ENCODE measurements around the gene FAM171A1.
"Not testable (repeated sequence)": the region's sequence is repeated elsewhere in the genome, so short reads cannot be mapped to it uniquely, and the experiment has no call there.

FAM171A1 gene

DNA sequence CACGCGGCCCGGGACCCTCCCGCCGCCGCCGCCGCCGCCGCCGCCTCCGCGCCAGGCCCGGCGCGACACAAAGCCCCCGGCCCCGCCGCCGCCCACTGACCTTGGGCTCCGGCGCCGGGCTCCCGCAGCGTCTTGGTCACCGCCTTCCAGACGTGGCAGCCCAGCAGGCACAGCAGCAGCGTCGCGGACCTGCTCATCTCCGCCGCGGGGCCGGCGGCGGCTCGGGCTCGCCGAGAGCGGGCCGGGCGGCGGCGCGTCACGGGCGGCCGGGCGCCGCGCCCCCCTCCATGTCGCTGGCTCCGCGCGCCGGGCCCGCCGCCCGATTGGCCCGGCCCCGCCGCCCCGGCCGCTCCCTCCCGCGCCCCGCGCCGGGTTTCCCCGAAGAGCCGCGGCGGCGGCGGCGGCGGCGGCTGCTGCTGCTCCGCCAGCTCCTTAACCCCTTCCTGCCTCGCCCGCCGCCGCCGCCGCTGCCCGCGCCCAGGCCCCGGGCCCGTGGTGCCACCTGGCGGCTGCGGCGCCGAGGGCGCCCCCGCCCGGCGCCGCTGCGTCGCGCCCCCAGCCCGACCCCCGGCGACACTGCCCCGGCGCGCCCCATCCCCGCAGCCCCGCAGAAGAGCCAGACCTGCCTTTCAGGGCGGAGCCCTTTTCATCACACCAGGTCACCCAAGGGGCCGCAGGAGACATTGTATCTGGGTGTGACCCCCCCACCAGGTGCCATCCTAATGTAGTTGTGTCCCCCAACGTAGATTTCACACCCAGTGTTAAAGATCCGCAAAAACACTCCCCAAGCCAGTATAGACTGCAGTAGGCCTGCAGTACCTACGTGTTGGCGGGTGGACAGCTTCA lies at the start of gene FAM171A1:
Gene FAM171A1, minus strand, starts transcription at position 434 of the 846 bp plus-strand sequence. Its CDS starts 237 bp downstream, at position 197.
- peak; percentile 26 to 38 for DNase-seq (ENCODE audit: low read depth in 1 of 2, low spot score in 1 of 2)

DNA sequence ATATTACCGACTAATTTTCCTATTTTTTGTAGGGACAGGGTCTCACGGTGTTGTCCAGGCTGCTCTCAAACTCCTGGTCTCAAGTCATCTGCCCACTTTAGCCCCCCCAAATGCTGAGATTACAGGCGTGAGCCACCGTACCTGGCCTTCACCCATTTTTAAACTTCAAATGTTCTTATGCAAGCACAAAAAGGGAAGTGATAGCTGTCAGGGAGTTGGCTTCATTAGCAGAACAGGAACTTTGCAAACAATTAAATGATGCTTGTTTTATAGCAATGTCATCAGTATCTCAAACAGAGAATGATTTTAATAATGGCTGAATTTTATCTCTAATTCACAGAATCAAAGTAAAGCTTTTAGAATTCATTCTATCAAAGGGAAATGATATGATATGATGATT lies 49.8 kb upstream of the FAM171A1 start:
- no peak for DNase-seq (ENCODE audit: low read depth in 1 of 2, low spot score in 1 of 2)

DNA sequence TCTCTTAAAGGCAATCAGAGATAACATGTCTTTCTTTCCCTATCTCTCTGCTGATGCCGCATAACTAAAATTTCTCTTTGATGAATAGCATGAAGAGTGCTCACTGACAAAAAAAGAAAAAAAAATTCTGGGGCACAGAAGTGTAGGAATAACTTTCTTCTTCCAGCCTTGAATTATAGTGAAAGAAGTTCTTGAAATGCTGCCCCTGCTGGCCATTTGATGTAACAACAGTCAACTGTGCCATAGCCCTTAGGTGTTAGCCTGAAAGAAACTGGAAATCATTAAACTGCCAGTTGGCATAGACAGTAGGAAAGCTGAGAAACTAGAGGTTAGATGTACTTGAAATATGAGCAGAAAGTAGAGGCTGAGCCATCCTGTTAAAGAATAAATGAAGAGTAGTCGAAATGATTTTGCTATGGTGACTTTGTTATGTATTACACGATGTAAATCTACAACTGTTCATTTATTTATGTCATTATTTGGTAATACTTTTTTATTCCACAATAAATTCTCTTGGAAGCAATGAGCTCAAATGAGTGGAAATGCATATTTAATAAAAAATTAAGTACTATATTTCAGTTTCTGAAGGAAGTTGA lies 48.3 kb upstream of the FAM171A1 start:
- peak in 1 of 2 donors; percentile 20 for DNase-seq (ENCODE audit: low read depth in 1 of 2, low spot score in 1 of 2)

DNA sequence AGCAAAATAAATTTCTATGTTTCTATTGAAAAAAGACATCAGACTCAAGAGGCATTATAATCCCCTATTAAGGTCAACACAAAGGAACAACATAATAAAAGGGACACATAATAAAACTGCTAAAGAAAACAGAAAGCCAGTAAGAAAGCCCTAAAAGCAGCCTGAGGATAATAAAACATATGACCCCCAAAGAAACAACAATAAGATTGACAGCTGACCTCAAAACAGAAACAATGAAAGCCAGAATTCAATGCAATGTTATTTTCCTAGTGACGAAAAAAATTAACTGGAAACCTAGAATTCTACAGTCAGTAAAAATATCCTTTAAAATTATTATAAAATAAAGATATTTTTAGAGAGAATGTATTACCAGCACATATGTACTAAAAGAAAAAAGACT lies 44.9 kb upstream of the FAM171A1 start:
- no peak for DNase-seq (ENCODE audit: low read depth in 1 of 2, low spot score in 1 of 2)

DNA sequence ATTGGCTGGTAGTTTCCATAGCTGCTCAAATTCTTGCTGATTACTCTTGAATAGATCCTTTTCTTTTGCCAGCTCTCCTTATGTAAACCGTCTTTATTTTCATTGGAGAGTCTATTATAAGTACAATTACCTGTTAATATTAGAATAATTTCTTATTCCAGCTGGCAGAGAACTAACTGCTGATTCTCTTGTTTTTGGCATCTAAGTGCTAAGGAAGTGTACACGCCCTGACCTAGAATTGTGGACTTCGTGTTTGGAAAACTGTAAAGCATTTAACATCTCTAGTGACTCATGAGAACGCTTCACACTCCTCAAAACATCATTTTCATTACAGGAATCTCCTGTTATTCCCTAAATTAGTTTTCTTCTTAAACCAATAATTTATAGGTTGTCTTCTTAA lies 39.9 kb upstream of the FAM171A1 start:
- no peak for DNase-seq (ENCODE audit: low read depth in 1 of 2, low spot score in 1 of 2)

DNA sequence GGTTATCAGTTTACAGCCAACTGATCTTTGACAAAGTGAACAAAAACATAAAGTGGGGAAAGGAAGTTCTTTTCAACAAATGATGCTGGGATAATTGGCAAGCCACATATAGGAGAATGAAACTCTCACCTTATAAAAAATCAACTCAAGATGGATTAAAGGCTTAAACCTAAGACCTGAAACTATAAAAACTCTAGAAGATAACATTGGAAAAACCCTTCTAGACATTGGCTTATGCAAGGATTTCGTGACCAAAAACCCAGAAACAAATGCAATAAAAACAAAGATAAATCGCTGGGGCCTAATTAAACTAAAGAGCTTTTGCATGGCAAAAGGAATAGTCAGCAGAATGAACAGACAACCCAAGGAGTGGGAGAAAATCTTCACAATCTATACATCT lies 38.3 kb upstream of the FAM171A1 start:
- not testable (repeated sequence) for DNase-seq (ENCODE audit: low read depth in 1 of 2, low spot score in 1 of 2)

DNA sequence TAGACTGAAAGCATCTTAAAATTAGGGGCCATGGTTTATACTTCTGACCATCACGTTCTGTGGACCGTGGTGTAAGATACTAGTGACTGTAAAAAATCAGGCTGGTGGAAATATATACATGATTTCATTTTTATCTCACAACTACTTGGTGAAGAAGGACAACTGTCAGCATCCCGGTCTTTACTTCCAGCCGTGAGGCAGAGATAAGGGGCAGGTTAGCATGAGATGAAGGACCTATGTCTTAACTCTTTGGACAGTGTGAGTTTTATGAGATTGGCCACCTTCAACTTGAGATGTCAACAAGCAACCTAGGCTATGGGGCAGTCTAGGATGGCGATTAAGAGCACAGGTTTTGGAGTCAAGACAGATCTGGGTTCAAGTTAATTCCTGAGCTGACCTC lies 37.5 kb upstream of the FAM171A1 start:
- DNase-seq (ENCODE audit: low read depth in 1 of 2, low spot score in 1 of 2) = no peak

DNA sequence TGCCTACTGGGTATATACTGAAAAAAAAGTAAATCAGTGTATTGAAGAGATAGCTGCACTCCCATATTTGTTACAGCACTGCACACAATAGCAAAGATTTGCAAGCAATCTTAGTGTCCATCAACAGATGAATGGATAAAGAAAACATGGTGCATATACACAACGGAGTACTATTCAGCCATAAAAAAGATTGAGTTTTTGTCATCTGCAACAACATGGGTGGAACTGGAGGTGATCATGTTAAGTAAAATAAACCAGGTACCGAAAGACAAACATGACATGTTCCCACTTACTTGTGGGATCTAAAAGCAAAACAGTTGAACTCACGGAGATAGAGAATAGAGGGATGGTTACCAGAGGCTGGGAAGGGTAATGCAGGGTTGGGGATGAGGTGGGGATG lies 34.2 kb upstream of the FAM171A1 start:
- no peak for DNase-seq (ENCODE audit: low read depth in 1 of 2, low spot score in 1 of 2)

DNA sequence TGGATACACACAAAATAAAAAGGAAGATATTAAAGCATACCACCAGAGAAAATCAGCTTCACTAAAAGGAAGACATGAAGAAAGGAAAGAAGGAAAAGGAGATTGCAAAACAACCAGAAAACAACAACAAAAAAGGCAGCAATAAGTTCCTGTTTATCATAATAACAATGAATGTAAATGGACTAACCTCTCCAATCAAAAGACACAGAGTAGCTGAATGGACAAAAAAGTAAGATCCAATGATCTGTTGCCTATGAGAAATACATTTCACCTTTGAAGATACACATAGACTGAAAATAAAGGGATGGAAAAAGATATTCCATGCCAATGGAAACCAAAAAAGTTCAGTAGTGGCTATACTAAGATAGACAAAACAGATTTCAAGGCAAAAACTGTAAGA lies 30.3 kb upstream of the FAM171A1 start:
- no peak for DNase-seq (ENCODE audit: low read depth in 1 of 2, low spot score in 1 of 2)

DNA sequence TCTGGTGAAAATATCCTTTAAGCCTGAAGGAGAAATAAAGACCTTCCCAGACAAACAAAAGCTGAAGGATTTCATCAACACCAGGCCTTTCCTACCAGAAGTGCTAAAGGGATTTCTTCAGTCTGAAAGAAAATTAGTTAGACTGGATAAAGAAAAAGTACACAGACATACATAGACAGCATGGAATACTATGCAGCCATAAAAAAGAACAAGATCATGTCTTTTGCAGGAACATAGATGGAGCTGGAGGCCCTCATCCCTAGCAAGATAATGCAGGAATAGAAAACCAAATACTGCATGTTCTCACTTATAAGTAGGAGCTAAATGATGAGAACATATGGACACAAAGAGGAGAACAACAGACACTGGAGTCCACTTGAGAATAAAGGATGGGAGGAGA lies 29.4 kb upstream of the FAM171A1 start:
- not testable (repeated sequence) for DNase-seq (ENCODE audit: low read depth in 1 of 2, low spot score in 1 of 2)

DNA sequence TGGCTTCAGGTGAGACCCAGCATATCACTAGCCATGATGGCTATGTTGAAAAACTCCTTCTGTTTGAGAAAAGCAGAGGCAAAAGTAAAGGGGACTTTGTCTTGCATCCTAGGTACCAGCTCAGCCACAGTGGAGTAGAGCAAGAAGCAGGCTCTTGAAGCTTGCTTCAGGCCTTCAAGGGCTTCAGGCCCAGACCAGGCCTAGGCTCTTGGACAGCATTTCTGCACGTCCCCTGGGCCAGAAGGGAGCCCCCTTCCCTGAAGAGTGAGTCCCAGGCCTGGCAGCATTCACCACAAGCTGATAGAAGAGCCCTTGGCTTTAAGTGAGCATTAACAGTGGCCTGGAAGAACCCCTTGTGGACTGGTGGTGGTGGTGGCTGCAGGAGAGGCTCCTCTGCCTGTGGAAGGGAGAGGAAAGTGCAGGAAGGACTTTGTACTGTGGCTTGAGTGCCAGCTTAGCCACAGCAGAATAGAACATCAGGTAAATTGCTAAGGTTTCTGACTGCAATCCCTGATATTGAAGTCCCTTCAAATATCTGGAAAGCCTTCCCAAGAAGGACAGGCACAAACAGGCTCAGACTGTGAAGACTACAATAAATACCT lies 28.1 kb upstream of the FAM171A1 start:
- no peak for DNase-seq (ENCODE audit: low read depth in 1 of 2, low spot score in 1 of 2)

DNA sequence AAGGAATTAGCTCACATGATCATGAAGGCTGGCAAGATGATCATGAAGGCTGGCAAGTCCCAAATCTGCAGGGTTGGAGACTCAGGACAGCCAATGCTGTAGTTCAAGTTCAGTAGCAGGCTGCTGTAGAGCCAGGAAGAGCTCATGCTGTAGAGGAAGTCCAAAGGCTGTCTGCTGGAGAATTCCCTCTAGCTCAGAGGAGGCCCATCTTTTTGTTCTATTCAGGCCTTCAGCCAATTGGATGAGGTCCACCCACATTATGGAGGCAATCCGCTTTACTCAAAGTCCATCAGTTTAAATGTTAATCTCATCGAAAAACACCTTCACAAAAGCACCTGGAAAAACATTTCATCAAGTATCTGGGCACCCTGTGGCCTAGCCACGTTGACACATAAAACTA lies 24.8 kb upstream of the FAM171A1 start:
- no peak for DNase-seq (ENCODE audit: low read depth in 1 of 2, low spot score in 1 of 2)

DNA sequence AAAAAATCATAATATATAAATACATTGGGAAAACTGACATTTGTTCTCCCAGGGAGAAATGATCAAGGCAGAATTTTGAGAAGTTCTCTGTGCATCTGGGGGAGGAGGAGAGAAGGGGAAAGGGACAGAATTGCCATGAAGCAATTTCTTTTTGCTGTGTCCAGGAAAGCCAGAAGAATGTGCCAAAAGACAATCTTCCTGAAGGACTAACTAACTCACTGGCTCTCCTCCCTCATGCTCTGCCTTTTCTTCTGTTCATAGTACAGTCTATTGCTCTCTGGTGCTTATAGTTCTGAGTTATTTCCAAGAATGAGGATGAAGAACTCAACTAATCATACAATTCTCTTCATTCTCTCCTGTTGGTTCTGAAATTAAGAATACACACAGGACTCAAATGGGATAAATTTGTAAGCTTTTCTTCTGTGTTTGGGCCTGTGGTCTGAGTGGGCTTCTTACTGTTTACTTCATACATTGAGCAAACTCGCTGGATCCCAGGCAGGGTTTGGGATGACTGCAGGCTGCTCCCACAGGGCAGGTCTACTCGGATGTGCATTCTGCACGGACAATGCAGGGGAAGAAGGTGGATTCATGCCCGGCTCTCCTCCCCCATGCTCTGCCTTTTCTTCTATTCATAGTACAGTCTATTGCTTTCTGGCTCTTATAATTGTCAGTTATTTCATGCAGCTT lies 22.2 kb upstream of the FAM171A1 start:
- no peak for DNase-seq (ENCODE audit: low read depth in 1 of 2, low spot score in 1 of 2)

DNA sequence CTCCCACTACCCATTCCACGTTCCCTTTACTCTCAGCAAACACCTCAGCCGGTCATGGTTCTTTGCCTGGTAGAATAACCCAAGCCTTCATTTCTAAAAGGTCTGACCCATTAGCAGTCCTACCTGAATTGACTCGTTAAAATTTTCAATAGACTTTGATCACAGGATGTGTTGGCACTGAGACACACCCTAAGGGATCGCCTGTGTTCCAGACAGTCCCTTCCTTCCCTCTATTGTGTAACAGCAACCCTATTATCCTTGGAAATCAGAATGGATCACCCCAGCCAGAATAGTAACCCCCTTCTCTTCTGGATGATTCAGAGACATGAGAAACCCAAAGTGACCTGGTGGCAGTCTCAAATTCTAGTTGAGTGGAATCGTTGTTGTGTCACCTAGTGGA lies 20.4 kb upstream of the FAM171A1 start:
- DNase-seq (ENCODE audit: low read depth in 1 of 2, low spot score in 1 of 2) = no peak

DNA sequence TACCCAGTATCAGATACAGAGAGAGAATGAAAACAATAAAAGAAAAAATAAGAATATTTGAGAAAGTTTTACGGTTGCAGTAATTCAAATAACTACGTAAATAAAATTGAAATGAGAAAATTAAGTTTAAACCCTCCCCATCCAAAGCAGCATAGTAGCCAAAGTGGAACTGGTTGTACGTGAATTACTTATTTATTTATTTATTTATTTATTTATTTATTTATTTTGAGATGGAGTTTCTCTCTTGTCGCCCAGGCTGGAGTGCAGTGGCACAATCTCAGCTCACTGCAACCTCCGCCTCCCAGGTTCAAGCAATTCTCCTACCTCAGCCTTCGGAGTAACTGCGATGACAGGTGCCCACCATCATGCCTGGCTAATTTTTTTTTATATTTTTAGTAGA lies 17.1 kb upstream of the FAM171A1 start:
- DNase-seq (ENCODE audit: low read depth in 1 of 2, low spot score in 1 of 2) = not testable (repeated sequence)

DNA sequence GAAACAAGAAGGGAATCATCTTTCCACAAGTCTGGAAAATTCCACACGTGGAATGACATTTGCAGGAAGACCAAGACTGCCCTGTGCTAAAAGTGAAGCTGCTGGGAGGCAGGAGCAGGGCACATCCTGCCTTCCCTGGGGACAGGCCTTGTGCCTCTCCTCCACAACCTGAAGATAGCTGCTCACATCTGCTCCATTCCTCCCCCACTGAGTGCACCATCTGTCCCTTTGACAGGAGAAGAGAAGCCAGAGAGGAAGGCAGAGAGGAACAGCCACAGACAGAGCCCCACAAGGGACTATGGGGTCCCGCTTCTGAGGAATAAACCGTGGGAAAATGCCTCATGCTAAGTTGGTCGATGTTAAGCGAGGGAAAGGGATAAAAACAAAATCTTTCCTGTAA lies 15.9 kb upstream of the FAM171A1 start:
- DNase-seq (ENCODE audit: low read depth in 1 of 2, low spot score in 1 of 2) = no peak

DNA sequence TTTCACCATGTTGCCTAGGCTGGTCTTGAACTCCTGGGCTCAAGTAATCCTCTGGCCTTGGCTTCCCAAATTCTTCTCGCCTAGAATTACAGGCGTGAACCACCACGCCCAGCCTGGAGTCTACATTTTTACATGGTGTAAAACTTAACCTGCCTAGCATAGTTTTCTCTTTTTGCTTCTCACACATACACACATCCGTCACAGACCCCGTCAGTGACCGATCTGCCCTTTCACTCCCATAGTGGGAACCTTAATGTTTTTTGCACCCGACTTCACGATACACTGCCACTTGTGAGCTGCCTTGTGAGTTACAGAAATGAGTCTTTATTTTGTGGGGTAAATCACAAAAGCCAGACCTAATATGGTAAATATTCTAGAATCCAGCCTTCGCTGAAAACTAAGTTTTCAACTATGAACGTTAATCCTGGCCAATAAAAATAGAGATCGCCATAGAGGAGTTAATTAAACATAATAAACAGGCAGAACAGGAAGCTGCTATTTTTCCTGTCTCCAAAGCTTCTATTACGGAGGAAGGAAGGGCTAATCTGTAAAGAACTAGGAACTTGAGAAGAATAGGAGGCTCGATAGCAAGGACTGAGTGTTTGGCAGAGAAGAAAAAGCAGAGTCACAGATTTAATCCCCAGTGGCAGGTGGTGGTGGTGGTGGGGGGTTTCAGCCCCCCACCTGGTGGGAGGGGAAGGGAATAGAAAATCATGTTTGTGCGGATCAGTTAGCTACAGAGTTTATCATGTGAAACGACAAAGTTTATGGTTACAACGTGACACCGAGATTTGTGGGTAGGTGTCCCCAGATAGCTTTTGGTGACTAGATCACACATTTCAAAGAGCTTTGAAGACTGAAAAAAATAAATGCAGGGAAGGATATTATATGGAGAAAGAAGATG lies 14.7 kb upstream of the FAM171A1 start:
- DNase-seq (ENCODE audit: low read depth in 1 of 2, low spot score in 1 of 2) = no peak

DNA sequence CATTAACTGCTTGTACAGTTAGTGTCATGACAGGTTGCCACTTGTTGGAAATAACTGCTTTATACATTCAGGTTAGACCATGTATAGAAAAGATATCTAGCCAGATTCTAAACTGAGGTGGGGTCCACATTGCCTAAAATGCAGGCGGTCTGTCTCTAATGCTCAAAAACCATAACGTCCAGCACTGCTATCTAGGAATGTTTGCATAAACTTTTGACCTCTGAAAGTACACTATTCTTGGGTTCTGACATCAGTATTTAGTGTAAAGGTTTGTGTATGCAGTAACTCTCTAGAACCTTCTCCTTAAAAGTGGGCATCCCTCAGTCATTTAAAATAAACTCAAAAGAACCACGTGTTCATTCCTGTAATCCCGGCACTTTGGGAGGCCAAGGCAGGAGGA lies 10.3 kb upstream of the FAM171A1 start:
- DNase-seq (ENCODE audit: low read depth in 1 of 2, low spot score in 1 of 2) = no peak

DNA sequence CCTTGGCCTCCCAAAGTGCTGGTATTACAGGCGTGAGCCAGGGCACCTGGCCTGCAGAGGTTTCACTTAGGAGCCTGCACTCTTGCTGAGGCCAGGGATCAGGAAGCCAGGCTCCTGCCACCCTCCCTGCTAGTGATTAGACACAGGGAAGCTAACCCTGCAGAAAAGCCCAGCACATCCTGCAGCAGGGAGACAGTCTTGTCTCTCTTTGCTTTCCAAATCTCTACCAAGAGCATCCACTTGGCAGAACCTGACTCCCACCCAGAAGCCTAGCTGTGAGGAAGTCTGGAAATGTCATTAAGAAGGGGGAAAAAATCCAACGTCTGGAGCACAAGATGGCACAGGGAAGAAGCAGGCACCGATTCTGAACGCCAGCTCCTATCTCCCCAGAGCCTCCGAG lies 8.0 kb upstream of the FAM171A1 start:
- no peak for DNase-seq (ENCODE audit: low read depth in 1 of 2, low spot score in 1 of 2)

DNA sequence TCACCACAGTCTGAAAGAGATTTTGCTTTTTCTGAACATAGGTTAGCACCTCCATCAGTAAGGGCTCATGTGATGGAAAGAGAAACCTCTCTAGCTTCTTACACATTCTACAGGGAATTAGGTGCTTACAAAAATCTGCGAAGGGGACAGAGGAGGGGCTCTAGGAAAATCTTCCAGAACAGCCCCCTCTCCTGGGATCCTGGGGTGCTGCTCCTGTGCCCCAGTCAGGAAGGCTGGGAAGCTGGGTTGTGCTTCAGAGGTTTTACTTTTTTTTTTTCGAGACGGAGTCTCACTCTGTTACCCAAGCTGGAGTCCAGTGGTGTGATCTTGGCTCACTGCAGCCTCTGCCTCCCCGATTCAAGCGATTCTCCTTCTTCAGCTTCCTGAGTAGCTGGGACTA lies 7.5 kb upstream of the FAM171A1 start:
- no peak for DNase-seq (ENCODE audit: low read depth in 1 of 2, low spot score in 1 of 2)

DNA sequence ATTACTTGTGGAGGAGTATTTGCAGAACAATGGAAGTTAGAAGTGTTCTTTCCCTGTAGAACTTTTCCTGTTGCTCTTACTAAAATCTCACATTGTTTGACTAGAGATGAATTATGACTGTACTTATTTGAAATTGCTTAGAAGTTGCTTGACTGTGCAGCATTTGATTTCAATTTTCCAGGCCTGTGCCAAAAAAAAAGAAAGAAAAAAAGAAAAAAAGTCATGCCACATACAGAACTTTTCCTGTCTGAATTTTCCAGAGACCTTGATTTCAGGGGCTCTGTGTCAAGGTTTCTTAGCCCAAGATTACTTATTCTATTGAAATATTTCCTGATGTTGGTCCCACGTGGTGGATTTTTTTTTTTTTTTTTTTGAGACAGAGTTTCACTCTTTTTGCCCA lies 3.5 kb upstream of the FAM171A1 start:
- no peak for DNase-seq (ENCODE audit: low read depth in 1 of 2, low spot score in 1 of 2)

Measured in activated CD4-positive, alpha-beta T cell treated with anti-CD3 and anti-CD28 coated beads, Interleukin-2, amount 50 U/mL, for 24 hours (primary cell).